GM10248 (cell line): ENCODE measurements around the gene HMOX1.
A peak's percentile ranks its signal among the peaks of the same experiment; 100 is the strongest.

Experiments
- CTCF ChIA-PET: fragments of 300-600 bp; sonication (Branson Sonifier 250); formaldehyde crosslinking; extraction: SDS; loops from one replicate; lab custom pipeline; 2021; ENCODE audit warnings: antibody characterized with exemption; lab: Yijun Ruan, JAX
- POLR2A ChIA-PET: fragments of 350-650 bp; sonication (Branson Sonifier 250); formaldehyde crosslinking; extraction: SDS; loops from one replicate; lab custom pipeline; 2020; ENCODE audit warnings: antibody characterized with exemption; lab: Yijun Ruan, JAX
- DNase-seq: peaks from one replicate; pipeline ENCODE4 v3.0.0; 2012; ENCODE audit errors: extremely low spot score
- TF ChIP-seq, protein P1 (sequence below): IDR thresholded peaks from 2 replicates; pipeline ENCODE4 v1.5.1; 2012; ENCODE audit warnings: mild to moderate bottlenecking, low read depth; ENCODE audit errors: extremely low read depth, missing control alignments, control extremely low read depth

The HMOX1 gene

DNA sequence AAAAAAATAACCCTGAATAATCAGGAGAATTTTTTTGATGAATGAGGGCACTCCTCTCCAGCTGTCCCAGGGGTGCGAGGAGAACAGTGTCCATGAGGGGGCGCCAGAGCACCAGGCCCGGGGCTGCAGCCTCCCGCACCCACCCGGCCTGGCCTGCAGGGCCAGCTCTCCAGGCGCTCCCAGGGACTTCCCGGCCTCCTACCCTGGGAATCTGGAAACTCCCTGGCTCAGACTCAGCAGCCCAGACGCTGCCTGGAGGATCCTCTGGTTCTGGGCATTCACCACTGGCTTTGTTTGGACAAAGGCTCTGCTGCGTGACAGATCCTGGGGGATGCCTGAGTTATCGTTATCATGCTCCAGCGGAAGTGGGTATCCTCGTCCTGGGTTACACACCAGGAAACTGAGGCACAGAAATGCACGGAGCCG lies 50.0 kb downstream of the HMOX1 start:
- TF ChIP-seq, protein P1, sequence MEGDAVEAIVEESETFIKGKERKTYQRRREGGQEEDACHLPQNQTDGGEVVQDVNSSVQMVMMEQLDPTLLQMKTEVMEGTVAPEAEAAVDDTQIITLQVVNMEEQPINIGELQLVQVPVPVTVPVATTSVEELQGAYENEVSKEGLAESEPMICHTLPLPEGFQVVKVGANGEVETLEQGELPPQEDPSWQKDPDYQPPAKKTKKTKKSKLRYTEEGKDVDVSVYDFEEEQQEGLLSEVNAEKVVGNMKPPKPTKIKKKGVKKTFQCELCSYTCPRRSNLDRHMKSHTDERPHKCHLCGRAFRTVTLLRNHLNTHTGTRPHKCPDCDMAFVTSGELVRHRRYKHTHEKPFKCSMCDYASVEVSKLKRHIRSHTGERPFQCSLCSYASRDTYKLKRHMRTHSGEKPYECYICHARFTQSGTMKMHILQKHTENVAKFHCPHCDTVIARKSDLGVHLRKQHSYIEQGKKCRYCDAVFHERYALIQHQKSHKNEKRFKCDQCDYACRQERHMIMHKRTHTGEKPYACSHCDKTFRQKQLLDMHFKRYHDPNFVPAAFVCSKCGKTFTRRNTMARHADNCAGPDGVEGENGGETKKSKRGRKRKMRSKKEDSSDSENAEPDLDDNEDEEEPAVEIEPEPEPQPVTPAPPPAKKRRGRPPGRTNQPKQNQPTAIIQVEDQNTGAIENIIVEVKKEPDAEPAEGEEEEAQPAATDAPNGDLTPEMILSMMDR = peak; percentile 44
- POLR2A ChIA-PET = no interaction called here
- DNase-seq = peak; percentile 73
- CTCF ChIA-PET = interaction anchor here (0.6 to 4.0 kb wide), 13 partner anchors 11 to 190 kb away, joined by 3 to 22 read pairs (median 3); no protein-coding TSS in a partner anchor

- POLR2A ChIA-PET = no interaction called here
- TF ChIP-seq, protein P1 = no peak
- no peak for DNase-seq
- CTCF ChIA-PET = interaction anchor here (0.6 to 4.0 kb wide), 10 partner anchors 12 to 190 kb away, joined by 3 to 22 read pairs (median 5); no protein-coding TSS in a partner anchor
Observed at GRCh38 chr22:35431483-35432227, 50.8 kb downstream of the HMOX1 start.

GRCh38 chr22:35432228-35432905 lies 51.5 kb downstream of the HMOX1 start:
- DNase-seq = no peak
- CTCF ChIA-PET = interaction anchor here (1.2 to 4.0 kb wide), 6 partner anchors 9 to 151 kb away, joined by 3 to 22 read pairs (median 4); no protein-coding TSS in a partner anchor
- POLR2A ChIA-PET = no interaction called here

GRCh38 chr22:35434061-35434710 lies 53.3 kb downstream of the HMOX1 start:
- ChIA-PET POLR2A (no interaction called here), CTCF (interaction anchor here (0.8 kb wide), 1 partner anchor 149 kb away, joined by 3 read pairs; no protein-coding TSS in a partner anchor)
- no peak for DNase-seq
- TF ChIP-seq, protein P1 = no peak

More at GRCh38 chr22:35432228-35432905, 51.5 kb downstream of the HMOX1 start:
- TF ChIP-seq, protein P1 = no peak

GRCh38 chr22:35435201-35435740 lies 54.4 kb downstream of the HMOX1 start:
- ChIA-PET POLR2A (no interaction called here), CTCF (interaction anchor here (1.4 kb wide), 1 partner anchor 147 kb away, joined by 3 read pairs; no protein-coding TSS in a partner anchor)
- TF ChIP-seq, protein P1 = no peak
- DNase-seq = no peak

GRCh38 chr22:35436421-35436820 lies 55.5 kb downstream of the HMOX1 start:
- CTCF ChIA-PET = interaction anchor here (1.4 kb wide), 1 partner anchor 146 kb away, joined by 3 read pairs; no protein-coding TSS in a partner anchor
- TF ChIP-seq, protein P1 = no peak
- POLR2A ChIA-PET = no interaction called here
- no peak for DNase-seq
